Stimulated activated CD8-positive, alpha-beta memory T cell treated with anti-CD3 and anti-CD28 coated beads, Interleukin-4, amount 100 ng/mL, for 4 hours (primary cell): ENCODE results near the gene DRG2.

ENCODE experiments used
- DNase-seq, 2 donors: peaks; one replicate each; pipeline ENCODE4 v3.0.0-alpha.2; 2020; ENCODE audit warnings: low read depth in 2 of 2, low spot score in 1 of 2

Gene DRG2, protein sequence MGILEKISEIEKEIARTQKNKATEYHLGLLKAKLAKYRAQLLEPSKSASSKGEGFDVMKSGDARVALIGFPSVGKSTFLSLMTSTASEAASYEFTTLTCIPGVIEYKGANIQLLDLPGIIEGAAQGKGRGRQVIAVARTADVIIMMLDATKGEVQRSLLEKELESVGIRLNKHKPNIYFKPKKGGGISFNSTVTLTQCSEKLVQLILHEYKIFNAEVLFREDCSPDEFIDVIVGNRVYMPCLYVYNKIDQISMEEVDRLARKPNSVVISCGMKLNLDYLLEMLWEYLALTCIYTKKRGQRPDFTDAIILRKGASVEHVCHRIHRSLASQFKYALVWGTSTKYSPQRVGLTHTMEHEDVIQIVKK

DNA sequence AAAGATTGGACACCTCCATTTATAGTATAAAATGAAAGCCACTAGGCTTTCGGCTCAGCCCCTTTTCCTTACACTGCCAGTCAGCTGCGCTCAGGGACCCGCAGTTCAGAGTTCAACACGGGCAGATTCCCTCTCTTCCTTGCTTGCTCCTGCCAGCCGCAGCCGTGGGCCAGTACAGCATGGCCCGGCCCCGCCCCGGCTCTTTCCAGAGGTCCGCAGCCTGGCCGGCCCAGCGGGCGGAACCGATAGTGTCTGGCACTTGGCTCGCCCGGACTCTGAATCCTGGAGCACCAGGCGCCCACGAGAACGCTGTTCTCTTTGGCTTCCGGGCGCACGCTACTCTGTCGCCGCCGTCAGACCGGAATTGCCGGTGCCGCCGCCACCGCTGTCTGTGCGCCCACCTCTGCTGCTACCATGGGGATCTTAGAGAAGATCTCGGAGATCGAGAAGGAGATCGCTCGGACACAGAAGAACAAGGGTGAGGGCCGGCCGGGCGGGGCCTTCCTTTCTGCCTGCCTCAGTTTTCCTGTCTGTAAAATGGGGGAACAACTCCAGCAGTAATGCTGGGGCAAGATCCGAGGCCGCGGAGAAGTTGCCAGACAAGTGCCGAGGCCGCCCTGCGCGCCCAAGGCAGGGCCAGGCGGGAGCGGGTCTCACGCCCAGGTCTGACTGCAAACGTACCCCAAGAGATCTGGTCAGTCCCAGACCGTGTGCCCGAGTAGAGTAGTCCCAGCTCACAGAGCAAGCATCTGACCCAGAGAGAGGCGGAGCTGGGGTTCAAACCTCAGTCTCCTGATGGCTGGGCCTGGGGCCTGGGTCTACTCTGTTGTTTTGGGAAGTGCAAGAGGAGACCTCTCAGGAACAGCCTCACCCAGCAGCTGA is at the start of gene DRG2:
Gene DRG2 (plus strand): TSS at position 339 of the 882 bp plus-strand sequence. CDS start 76 bp downstream, at position 415.
- DNase-seq = peak; percentile 70 to 79

DNA sequence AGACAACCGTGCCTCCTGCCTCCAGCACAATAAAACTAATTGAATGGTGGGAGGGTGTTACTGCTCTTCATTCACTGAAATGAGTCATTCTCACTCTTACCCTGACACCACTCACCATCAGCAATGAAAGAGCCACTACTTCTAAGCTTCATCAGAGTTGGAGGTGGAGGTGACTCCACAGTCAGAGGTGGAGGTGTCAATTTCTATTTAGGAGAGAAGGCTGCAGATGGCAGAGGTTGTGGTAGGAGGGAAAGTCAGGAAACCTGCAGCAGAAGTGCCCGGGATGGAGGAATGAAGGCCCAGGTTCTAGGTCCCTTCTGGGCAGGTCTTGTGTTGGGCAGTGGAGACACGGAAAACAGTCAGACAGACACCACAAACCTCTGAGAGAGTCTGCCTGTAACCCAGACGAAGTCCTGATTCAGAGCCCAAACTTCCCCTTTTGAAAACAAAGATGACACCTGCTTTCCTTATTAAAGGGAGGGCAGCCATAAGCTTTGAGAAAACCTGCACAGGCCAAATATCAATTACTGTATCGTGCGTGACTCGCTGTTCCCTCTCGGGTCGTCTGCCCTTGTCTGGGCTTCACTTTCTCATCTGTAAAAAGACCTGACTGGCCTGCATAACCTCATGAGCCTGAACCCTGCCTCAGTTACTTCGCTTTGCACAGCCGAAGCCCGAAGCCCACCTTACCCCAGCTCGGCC is 49.4 kb upstream of the DRG2 start:
- DNase-seq = no peak

DNA sequence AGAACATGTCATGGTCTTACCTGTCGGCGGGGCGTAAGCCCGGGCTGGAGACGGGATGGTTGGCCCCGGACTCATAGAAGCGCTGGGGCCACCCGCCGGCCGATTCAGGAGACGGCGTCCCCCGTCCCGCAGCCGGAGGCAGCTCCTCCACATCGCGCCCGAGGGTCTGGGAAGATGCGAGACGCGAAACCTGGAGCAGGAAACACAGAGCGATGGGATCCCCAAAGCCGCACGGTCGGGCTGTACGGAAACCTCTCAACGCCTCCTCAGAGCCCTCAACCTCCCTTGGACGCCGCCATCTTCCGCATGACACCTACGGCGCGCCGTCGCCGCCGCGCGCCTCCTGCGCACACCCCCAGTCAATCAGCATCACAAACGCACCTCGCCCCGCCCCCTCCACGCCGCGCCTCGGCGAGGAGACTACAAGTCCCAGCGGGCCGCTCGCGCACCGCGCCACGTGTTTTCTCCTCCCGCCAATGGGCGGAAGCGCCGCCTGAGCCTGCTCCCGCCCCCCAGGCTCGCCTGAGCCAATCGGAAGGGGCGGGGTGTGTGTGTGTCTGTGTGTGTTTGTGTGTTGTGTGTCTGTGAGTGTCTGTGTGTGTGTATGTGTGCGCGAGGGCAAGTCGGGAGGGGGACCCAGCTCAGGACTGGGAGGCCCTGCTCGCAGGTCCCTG is 48.8 kb upstream of the DRG2 start, which contains the start of the genes ATPAF2 and GID4:
Gene ATPAF2 (minus strand): TSS at position 308 of the 674 bp plus-strand sequence. CDS start 155 bp downstream, at position 153.
Gene GID4 (plus strand): TSS at position 548 of the 674 bp plus-strand sequence. CDS start 57 bp downstream, at position 605.
- DNase-seq = peak; percentile 98 to 99

DNA sequence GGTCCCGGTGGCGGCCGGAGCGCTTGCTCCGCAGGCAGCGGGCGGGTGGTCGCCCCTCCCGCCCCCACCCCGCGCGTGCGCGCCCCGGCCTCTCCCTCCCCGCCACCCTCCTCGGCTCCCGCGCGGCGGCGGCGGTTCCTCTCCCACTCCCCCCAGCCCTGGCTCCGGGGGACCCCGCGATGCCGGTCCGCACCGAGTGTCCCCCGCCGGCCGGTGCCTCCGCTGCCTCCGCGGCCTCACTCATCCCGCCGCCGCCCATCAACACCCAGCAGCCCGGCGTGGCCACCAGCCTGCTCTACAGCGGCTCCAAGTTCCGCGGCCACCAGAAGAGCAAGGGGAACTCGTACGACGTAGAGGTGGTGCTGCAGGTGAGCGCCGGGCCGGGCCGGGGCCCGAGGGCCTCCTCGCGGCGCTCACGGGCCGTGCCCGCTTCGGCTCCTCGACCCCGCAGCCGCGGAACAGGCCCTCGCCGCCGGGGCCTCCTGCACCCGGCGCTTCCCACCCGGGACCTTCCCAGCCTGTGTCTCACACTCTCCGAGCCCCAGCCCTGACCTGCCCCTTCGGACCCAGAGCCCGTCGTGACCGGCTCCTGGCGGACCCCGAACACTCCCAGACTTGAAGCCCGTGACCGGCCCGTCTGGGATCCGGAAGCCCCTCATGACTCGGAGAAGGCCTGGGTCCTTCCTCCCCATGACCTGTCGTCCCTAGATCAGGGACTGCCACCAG is 48.0 kb upstream of the DRG2 start:
- DNase-seq = no peak

DNA sequence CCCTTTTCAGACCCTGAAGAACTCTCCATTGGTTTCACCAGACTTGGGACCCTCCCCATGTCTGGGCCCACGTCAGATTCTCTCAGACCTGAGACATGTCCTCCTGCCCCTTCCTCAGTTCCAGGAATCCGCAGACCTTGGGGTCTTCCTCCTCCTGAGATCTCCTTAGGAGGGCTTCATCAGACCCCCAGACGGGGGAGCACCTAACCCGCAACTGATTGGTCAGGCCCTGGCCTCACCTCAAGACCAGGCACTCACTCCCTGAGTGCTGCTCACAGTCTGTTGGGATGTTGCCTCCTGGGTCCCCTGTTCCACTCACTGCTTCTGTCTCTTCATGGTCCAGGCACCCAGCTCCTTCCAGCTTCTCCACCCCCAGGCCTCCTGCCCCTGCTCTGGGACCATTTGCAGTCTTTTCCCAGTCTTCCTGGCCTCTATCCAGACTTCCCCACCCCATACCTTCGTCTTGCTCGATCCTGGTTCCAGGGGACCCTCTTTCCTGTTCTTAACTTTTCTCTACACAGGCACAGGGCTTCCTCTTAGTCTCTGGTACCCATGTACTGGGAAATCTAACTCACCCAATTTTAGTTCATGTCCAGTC is 47.4 kb upstream of the DRG2 start:
- no peak for DNase-seq

DNA sequence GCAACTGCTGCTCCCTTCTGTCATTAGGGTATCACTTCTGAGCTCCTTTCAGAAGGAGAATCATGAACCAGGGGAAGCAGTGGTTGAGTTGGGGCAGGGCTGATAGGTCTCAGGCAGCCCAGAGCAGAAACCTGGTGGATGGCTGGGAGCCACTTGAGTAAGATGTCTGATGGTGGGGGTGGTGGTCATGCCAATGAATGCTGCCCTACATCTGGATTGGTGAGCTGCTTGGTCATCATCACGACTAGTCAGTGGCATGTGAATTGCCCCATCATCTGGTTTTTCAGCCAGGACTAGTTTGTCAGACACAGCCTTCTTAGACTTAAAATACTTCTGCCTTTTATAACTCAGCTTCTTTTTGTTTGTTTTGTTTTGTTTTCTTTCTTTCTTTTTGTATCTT is 46.0 kb upstream of the DRG2 start:
- no peak for DNase-seq

DNA sequence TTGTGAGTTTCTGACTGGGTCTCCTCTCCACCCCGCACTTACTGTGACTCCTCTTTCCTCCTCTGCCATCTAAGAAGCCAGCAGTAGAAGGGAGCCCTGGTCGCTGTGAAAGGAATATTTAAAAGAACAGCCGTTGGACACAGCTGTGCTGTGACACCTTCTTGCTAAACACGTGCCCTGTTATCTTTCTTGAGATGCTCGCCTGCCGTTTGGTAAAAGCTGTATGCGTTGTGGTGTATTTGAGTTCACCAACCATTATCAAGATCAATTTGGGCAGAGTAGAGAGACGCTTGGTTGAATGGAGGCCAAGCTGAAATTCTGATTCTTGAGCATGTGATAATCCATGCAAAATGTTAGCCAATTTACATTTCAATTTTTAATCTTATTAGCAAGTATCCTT is 44.8 kb upstream of the DRG2 start:
- DNase-seq = no peak

DNA sequence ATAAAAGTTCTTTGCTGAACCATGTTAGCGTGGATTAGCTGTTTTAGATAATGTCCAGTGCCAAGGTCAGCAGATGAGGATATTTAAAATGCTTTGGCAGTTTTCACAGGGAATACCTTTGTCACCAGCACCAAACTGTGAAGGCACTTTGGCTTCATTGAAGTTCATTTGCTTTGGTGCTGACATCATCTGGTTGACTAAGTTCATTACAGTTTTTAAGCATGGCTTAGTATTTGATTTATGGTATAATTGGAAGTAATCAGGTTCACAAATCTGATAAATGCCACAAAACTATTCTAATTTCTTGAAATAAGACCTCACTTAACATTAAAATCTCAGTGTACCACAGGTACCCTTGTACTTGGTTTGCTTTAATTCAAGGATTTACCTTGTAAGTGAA is 44.3 kb upstream of the DRG2 start:
- DNase-seq = no peak

DNA sequence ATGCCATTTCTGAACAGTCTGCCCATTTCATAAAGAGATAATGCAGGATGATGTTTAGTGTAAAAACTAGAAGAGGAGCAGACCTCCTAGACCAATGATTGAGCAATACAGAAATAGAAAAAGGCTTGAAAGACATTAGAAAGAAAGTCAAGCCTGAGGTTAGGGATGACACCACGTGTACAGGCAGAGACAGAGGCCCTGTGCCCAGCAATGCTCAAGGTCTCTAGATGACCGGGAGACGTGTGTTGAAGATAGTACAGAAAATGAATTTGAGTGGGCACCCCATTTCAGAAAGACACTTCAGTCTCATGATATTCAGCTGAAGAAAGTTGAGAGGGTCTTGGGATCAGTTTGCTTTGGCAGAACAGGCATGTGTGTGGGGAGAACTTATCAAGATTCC is 43.1 kb upstream of the DRG2 start:
- DNase-seq = no peak

DNA sequence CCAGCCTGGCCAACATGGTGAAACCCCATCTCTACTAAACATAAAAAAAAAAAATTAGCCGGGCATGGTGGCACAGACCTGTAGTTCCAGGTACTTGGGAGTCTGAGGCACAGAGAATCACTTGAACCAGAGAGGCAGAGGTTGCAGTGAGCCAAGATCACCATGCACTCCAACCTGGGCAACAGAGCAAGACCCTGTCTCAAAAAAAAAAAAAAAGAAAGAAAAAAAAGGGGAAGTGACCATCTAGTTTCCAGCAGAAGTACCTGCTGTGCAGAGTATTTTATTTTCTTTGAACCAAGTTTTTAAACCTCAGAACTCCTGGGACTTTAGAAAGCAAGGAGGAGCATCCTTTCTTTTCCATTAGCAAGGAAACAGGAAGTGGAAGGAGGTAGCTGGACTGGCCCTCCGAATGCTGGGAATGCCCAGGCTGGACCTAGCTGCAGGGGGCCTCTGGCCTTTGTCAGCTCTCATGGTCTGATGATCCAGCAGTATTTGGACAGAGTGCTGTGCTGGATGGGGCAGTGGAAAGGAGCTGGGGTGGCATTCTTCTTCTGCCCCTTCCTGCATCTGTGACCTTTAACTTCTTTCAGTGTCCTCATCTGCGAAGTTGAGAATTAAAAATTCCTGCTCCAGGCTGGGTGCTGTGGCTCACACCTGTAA is 41.9 kb upstream of the DRG2 start:
- DNase-seq = no peak

DNA sequence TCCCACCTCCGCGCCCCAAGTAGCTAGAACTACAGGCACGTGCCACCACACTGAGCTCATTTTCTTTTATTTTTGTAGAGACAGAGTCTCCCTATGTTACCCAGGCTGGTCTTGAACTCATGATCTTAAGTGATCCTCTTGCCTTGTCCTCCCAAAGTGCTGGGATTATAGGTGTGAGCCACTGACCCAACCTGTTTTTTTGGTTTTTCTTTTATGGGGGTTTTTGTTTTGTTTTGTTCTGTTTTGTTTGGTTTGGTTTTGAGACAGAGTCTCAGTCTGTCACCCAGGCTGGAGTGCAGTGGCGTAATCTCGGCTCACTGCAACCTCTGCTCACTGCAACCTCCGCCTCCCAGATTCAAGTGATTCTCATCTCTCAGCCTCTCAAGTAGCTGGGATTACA is 32.2 kb upstream of the DRG2 start:
- no peak for DNase-seq

DNA sequence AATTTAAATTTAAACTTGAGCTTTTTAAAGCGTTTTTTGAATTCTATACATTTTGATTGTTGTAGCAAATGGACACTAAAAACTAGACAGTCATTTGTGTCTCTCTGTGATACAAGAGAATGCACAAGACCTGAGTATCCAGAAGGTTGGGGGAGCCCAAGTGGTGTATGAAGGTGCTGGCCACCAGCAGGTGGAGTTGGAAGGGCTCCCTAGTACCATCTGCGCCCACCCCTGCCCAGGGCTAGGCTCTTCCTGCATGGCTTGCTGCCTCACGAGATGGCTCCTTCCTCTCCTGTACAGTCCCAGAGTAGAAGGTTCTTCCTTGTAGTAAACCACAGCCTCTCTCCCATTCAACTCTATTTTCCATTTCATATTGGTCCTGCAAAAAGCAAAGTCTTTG is 31.5 kb upstream of the DRG2 start:
- DNase-seq = no peak

DNA sequence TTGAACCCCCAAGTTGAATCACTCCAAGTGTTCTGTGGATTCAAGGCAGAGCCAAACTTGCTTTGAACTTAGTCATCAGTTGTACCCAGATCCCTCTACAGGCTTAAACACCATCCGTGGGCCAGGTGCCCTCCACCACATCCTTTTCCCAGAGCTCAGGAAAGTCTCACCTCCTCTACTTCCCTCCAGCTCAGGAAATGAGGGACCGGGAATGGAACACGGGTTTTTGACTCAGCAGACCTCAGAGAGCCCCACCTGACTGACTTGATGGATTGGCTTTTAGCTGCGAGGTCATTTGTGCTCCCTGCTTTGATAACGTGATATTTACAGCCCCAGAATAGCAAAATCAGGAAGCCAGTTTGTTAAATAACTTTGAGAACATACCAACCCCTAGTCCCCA is 28.5 kb upstream of the DRG2 start:
- no peak for DNase-seq

DNA sequence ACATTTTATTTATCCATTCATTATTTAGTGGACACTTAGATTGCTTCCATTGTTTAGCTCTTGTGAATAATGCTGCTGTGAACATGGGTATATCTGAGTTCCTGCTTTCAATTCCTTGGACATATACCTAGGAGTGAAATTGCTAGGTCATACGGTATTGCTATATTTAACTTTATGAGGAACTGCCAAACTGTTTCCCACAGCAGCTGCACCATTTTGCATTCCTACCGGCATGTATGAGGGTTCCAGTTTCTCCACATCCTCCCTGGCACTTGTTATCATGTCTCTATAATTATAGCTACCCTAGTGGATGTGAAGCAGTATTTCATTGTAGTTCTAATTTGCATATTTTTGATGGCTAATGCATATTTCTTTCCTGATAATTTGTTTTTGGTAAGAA is 23.7 kb upstream of the DRG2 start:
- no peak for DNase-seq

DNA sequence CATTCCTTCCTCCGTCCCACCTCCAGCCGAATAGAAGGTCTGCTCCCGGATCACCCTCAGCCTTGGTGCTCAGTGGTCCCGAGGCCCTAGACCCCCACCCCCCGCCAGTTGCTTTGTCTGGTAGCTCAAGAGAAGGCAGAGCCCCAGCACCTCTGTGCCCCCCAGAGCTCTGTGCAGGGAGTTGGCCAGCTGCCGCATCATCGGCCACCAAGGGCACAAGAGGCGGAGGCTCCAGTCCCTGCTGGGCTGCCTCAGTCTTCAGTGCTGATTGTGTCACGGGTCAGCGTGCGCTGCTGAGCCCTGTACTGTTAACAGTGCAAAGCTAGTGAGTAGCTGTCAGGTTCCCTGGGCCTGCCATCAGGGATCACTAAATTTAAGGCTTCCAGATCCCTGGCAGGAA is 22.2 kb upstream of the DRG2 start:
- no peak for DNase-seq

DNA sequence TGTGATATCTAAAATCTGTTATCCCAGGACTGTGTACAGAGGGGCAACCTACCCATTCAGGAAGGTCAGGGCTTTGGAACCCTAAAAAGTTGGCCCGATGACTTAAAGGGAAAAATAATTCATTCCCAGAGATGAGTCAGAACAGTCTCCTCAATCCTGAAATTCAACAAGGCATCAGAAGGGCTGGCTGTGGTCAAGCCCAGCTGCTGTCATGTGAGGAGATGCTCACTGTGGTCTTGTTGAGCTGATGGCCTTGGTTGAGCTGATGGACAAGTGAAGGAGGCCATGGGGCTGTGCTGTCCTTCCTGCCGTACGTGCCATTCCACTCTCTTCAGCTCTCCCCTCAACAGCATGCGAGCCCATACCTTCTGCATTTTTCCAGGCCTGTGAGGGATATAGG is 20.9 kb upstream of the DRG2 start:
- DNase-seq = no peak

DNA sequence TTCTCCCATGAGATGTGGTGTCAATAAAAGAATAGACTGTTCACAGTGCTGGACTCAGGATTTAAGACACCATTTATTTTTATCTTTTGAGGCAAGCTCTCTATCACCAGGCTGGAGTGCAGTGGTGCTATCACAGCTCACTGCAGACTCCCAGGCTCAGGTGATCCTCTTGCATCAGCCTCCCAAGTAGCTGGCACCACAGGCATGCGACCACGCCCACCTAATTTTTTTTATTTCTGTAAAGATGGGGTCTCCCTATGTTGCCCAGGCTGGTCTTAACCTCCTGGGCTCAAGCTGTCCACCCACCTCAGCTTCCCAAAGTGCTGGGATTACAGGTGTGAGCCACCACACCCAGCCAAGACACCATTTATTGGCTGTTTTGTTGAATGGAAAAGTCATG is 18.6 kb upstream of the DRG2 start:
- no peak for DNase-seq

DNA sequence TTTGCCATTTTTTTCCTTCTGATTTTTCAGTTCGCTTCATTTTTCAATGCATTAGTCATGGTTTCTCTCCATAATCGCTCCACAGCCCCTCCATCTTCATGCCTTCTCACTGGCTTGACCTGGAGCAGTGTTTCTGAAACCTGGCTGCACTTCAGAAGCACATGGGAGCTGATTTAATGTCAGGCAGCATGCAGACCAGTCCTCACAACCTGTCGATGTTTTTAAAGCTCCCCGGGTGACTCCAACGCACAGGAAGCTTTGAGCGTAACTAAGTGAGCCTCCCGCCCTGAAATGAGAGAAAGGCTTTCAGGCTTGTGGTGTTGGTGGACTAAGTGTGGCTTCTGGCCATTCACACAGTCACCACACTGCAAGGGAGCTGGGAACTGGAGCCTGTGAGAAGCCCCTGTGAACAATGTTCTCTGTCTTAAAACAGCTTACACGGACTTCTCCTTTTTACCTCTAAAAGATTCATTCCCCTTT is 16.8 kb upstream of the DRG2 start:
- no peak for DNase-seq

DNA sequence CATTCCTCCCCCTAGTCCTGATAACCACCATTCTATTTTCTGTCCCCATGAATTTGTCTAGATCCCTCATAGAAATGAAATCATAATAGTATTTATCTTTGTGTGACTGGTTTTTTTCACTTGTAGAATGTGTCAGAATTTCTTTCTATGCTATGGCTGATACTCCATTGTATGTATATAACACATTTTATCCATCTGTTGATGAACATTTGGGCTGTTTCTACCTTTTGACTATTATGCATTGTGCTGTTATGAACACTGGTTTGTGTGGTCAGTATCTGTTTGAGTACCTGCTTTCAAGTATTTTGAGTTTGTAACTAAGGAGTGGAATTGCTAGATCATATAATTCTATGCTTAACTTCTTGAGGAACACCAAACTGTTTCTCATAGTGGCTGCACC is 16.0 kb upstream of the DRG2 start:
- no peak for DNase-seq
